ENCODE results near the gene CASS4. TPM values are rescaled to one million over a fixed set of nuclear protein-coding genes. Genes with fewer than 3 reads are reported as not detected.

CASS4 gene
- total RNA-seq, 6 experiments from 2014 or later = 0.66 to 2.1 (median 0.83) TPM

DNA sequence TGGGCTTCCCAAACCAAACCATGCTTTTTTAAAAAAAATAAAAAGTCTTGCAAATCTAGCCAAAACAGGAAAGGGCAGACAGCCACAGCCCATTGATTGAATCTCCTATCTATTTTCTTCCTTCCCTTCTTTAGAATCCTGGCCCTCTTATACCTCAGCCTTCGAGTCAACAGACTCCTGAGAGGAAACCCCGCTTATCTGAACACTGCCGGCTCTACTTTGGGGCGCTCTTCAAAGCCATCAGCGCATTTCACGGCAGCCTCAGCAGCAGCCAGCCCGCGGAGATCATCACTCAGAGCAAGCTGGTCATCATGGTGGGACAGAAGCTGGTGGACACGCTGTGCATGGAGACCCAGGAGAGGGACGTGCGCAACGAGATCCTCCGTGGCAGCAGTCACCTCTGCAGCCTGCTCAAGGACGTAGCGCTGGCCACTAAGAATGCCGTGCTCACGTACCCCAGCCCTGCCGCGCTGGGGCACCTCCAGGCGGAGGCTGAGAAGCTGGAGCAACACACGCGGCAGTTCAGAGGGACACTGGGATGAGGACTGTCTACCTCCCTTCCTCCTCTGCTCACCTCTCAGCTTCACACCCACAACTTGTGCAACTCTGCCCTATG, 46.3 kb downstream of the CASS4 start:
- no peaks in the 10 kb centered on the region for H3K27me3 ChIP-seq
- H3K4me1 ChIP-seq = no peaks in the 10 kb centered on the region
- TF ChIP-seq CTCF (IDR thresholded peaks at IDR 0.05) (no peak), POLR2A (IDR thresholded peaks at IDR 0.05) (no peak)
- intact Hi-C loops (cut with DNase I) = no loop called here
- ATAC-seq (peak; percentile 38 to 68 (median 41)), DNase-seq (no peak)
- H3K4me3 ChIP-seq = no peak overlapping the region
- H3K36me3 ChIP-seq = peaks cover 0 to 3% (median 0%) of the 10 kb centered on the region in 4 donors
- WGBS (ENCODE audit: insufficient coverage, low coverage, low lambda C conversion rate, missing lambda C conversion rate) = 69% methylated on average over 10 of the region's 22 CpGs
- no peak overlapping the region for H3K27ac ChIP-seq
- H3K9me3 ChIP-seq = no peaks in the 10 kb centered on the region

DNA sequence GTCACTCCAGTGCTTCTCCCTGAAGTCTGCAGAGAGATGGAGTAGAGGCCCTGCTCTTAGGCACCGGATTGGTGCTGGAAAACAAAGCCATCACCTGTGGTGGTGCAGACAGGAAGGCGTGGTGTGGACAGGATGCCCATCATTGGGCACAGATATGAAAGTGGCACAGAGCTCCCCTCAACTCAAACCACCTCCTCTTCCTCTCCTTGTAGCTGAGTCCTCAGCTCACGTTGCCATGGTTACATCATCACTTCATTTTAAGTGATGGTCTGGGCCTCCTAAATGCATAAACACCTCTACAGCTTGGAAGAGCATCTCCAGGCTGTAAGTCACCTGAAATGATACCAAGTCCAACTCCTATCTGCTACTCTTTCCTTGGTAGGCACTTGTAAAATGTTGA, 48.4 kb downstream of the CASS4 start:
- WGBS (ENCODE audit: insufficient coverage, low coverage, low lambda C conversion rate, missing lambda C conversion rate) = 85% methylated on average over 2 of the region's 3 CpGs
- ATAC-seq = peak in 1 of 4 donors; percentile 45

DNA sequence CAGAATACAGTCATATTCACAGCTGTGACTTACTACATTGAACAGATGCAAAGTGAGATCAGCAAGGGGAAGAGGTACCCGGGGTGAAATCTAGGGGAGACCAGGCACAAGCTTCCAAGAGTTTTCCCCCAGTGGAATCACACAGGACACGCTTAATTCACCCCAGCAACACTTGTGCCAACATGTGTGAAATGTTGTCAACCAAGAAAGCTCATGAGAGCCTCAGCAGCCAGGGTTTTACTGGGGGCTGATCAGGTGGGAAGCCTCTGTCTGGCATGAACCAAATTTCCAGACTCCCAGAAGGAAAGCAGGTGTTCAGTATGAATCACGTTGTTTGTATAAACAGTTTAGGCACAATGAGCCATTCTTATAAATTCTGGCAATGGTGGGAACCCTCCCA, 49.5 kb downstream of the CASS4 start:
- H3K4me1 ChIP-seq = no peaks in the 10 kb centered on the region
- intact Hi-C loops (cut with DNase I) = no loop called here
- H3K4me3 ChIP-seq = no peak overlapping the region
- H3K27me3 ChIP-seq = no peaks in the 10 kb centered on the region
- no peak for ATAC-seq
- no peak for DNase-seq
- peaks cover 0 to 1% (median 0%) of the 10 kb centered on the region in 4 donors for H3K36me3 ChIP-seq
- H3K27ac ChIP-seq = no peak overlapping the region
- 66% methylated on average over 2 of the region's 3 CpGs for WGBS (ENCODE audit: insufficient coverage, low coverage, low lambda C conversion rate, missing lambda C conversion rate)
- no peaks in the 10 kb centered on the region for H3K9me3 ChIP-seq
- TF ChIP-seq POLR2A (IDR thresholded peaks at IDR 0.05) (no peak), CTCF (IDR thresholded peaks at IDR 0.05) (no peak)

More for the DNA sequence above, 48.4 kb downstream of the CASS4 start:
- intact Hi-C loops (cut with DNase I) = no loop called here
- Histone ChIP-seq H3K27ac (no peak overlapping the region), H3K4me1 (no peaks in the 10 kb centered on the region), H3K36me3 (peaks cover 0 to 3% (median 0%) of the 10 kb centered on the region in 4 donors), H3K4me3 (no peak overlapping the region), H3K27me3 (no peaks in the 10 kb centered on the region), H3K9me3 (no peaks in the 10 kb centered on the region)
- no peak for TF ChIP-seq POLR2A (IDR thresholded peaks at IDR 0.05)
- TF ChIP-seq CTCF (IDR thresholded peaks at IDR 0.05) = no peak
- DNase-seq = no peak

DNA sequence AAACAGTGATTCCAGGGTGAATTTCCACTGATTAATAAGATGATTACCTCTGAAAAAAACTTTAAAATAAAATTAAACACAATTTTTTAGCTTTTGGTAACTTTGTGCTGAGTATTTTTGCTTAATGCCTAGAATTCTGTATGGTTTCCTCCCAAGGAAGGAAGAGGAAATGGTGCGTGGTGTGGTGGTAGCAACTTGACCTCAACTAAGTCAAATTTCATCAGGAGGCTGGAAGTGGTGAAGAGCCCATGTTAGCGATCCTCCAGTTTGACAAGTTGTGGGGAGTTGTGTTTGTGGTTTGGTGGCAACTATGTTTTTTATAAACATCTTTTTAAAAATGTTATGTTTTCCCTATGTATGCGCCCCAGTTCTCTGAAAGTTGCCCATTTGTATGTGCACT, 51.4 kb downstream of the CASS4 start:
- Histone ChIP-seq H3K4me1 (peaks cover 0 to 5% (median 0%) of the 10 kb centered on the region in 4 donors), H3K36me3 (peaks cover 0 to 1% (median 0%) of the 10 kb centered on the region in 4 donors), H3K9me3 (no peaks in the 10 kb centered on the region), H3K27me3 (no peaks in the 10 kb centered on the region), H3K27ac (no peak overlapping the region), H3K4me3 (no peak overlapping the region)
- ATAC-seq (no peak), DNase-seq (no peak)
- TF ChIP-seq CTCF (IDR thresholded peaks at IDR 0.05) = no peak
- intact Hi-C loops (cut with DNase I) = no loop called here
- WGBS (ENCODE audit: insufficient coverage, low coverage, low lambda C conversion rate, missing lambda C conversion rate) = 46% methylated on average over 3 of the region's 3 CpGs

Data from right lobe of liver (tissue), 6 donors.